HepG2 (cell line): Measurements from ENCODE around the gene REEP2. TPM values are rescaled to one million over a fixed set of nuclear protein-coding genes. Genes with fewer than 3 reads are reported as not detected.

Experiments
- IKZF1 ChIP-seq: fragments of 450-650 bp; IDR thresholded peaks from 2 replicates; pipeline ENCODE4 v1.7.1; 2016
- ONECUT2 ChIP-seq: sonication (generic); formaldehyde crosslinking; IDR thresholded peaks from 2 replicates; pipeline ENCODE4 v1.4.0; 2020; ENCODE audit warnings: missing genetic modification reagents
- RARA ChIP-seq: IDR thresholded peaks from 2 replicates; pipeline ENCODE4 v1.6.1; 2016; ENCODE audit warnings: missing genetic modification reagents, missing compliant biosample characterization
- SAP130 ChIP-seq: IDR thresholded peaks from 2 replicates; pipeline ENCODE4 v1.6.1; 2016; ENCODE audit warnings: low read depth
- TGIF2 ChIP-seq: IDR thresholded peaks from 2 replicates; pipeline ENCODE4 v1.6.1; 2016; ENCODE audit warnings: control low read depth, missing compliant biosample characterization
- ZBTB1 ChIP-seq: sonication (generic); formaldehyde crosslinking; IDR thresholded peaks from 2 replicates; pipeline ENCODE4 v1.4.0; 2020; ENCODE audit warnings: missing genetic modification reagents, borderline replicate concordance
- ZBTB21 ChIP-seq: sonication (generic); formaldehyde crosslinking; IDR thresholded peaks from 2 replicates; pipeline ENCODE4 v1.4.0; 2020; ENCODE audit warnings: missing genetic modification reagents
- ZBTB7A ChIP-seq: sonication (generic); formaldehyde crosslinking; IDR thresholded peaks from 2 replicates; pipeline ENCODE4 v1.8.0; 2022; ENCODE audit warnings: mild to moderate bottlenecking, missing genetic modification reagents
- ZNF253 ChIP-seq: sonication (generic); formaldehyde crosslinking; IDR thresholded peaks from 2 replicates; pipeline ENCODE4 v1.8.0; 2022; ENCODE audit warnings: mild to moderate bottlenecking, missing genetic modification reagents, borderline replicate concordance
- ZNF678 ChIP-seq: sonication (generic); formaldehyde crosslinking; IDR thresholded peaks from 2 replicates; pipeline ENCODE4 v1.4.0; 2020; ENCODE audit warnings: mild to moderate bottlenecking, missing genetic modification reagents
- ZSCAN12 ChIP-seq: sonication (generic); formaldehyde crosslinking; IDR thresholded peaks from 2 replicates; pipeline ENCODE4 v1.9.0; 2021; ENCODE audit warnings: mild to moderate bottlenecking, missing genetic modification reagents
- polyA plus RNA-seq, 8 experiments: library from polyadenylated mRNA; depleted of rRNA in 3 of 8; stranded (reverse) in 7 of 8; unstranded in 1 of 8; fragments of >200 nt; fragmentation: Illumina TruSeq in 4 of 8; extraction: Trizol in 4 of 8; gene quantifications; 2 replicates each; pipeline versions ENCODE4 v1.2.1 to v1.2.3, GENCODE V29; 2011 to 2016; ENCODE audit warnings: low read depth in 4 of 8, missing spikeins in 1 of 8, mixed read lengths in 1 of 8; ENCODE audit not compliant: insufficient read depth in 1 of 8
- total RNA-seq, 5 experiments: library from RNA; depleted of rRNA; stranded (reverse); fragments of >200 nt; fragmentation: Illumina TruSeq; extraction: Trizol; gene quantifications; 2 replicates each; pipeline ENCODE4 v1.2.3, GENCODE V29; 2016; ENCODE audit warnings: low read depth in 1 of 5
- TF ChIP-seq, protein P1 (sequence below): sonication (generic); formaldehyde crosslinking; IDR thresholded peaks from 2 replicates; pipeline ENCODE4 v1.4.0; 2020; ENCODE audit warnings: mild to moderate bottlenecking, missing genetic modification reagents
- TF ChIP-seq, protein P2 (sequence below): sonication (generic); formaldehyde crosslinking; IDR thresholded peaks from 2 replicates; pipeline ENCODE4 v1.5.1; 2020; ENCODE audit warnings: mild to moderate bottlenecking, missing genetic modification reagents, moderate library complexity
- TF ChIP-seq, protein P3 (sequence below): IDR thresholded peaks from 2 replicates; pipeline ENCODE4 v1.6.1; 2016; ENCODE audit warnings: missing biosample characterization, missing genetic modification reagents, low read depth
- TF ChIP-seq, protein P4 (sequence below), 2 experiments: sonication (generic) in 1 of 2; formaldehyde crosslinking in 1 of 2; IDR thresholded peaks; 2 replicates each; pipeline versions ENCODE4 v1.4.0 to v1.6.1; 2016 to 2020; ENCODE audit warnings: borderline replicate concordance in 1 of 2, low read depth in 1 of 2, mild to moderate bottlenecking in 1 of 2, missing genetic modification reagents in 1 of 2

The REEP2 gene
- total and polyA plus RNA-seq, 2 of the 13 experiments (the other 11 are each of a cell fraction or from before 2014, with no cell fraction given): 5.3 to 7.8 TPM

DNA sequence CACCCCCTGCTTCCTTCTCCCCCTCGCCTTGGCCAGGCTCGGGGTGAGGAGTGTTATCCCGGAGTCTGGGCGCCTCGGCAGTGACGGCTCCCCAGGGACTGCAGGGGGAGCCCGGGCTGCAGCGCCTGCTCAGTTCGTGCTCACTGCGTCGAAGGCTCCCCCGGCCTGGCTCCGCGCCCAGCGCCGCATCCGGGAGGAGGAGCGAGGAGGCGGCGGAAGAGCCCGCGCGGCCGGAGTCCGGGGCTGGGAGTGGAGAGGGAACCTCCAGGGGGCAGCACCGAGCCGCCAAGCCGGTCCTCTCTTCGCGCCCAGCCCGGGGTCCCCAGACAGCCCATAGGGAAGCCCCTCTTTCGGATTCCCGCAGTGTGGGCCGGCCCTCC lies 25.1 kb downstream of the REEP2 start (continued):
- TF ChIP-seq, protein P1, sequence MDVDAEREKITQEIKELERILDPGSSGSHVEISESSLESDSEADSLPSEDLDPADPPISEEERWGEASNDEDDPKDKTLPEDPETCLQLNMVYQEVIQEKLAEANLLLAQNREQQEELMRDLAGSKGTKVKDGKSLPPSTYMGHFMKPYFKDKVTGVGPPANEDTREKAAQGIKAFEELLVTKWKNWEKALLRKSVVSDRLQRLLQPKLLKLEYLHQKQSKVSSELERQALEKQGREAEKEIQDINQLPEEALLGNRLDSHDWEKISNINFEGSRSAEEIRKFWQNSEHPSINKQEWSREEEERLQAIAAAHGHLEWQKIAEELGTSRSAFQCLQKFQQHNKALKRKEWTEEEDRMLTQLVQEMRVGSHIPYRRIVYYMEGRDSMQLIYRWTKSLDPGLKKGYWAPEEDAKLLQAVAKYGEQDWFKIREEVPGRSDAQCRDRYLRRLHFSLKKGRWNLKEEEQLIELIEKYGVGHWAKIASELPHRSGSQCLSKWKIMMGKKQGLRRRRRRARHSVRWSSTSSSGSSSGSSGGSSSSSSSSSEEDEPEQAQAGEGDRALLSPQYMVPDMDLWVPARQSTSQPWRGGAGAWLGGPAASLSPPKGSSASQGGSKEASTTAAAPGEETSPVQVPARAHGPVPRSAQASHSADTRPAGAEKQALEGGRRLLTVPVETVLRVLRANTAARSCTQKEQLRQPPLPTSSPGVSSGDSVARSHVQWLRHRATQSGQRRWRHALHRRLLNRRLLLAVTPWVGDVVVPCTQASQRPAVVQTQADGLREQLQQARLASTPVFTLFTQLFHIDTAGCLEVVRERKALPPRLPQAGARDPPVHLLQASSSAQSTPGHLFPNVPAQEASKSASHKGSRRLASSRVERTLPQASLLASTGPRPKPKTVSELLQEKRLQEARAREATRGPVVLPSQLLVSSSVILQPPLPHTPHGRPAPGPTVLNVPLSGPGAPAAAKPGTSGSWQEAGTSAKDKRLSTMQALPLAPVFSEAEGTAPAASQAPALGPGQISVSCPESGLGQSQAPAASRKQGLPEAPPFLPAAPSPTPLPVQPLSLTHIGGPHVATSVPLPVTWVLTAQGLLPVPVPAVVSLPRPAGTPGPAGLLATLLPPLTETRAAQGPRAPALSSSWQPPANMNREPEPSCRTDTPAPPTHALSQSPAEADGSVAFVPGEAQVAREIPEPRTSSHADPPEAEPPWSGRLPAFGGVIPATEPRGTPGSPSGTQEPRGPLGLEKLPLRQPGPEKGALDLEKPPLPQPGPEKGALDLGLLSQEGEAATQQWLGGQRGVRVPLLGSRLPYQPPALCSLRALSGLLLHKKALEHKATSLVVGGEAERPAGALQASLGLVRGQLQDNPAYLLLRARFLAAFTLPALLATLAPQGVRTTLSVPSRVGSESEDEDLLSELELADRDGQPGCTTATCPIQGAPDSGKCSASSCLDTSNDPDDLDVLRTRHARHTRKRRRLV (CRISPR knock-in tag): peak; percentile 73; the same call in 1 of the 2 replicates
- TF ChIP-seq, protein P2, sequence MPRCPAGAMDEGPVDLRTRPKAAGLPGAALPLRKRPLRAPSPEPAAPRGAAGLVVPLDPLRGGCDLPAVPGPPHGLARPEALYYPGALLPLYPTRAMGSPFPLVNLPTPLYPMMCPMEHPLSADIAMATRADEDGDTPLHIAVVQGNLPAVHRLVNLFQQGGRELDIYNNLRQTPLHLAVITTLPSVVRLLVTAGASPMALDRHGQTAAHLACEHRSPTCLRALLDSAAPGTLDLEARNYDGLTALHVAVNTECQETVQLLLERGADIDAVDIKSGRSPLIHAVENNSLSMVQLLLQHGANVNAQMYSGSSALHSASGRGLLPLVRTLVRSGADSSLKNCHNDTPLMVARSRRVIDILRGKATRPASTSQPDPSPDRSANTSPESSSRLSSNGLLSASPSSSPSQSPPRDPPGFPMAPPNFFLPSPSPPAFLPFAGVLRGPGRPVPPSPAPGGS (CRISPR knock-in tag): no peak
- TF ChIP-seq, protein P3, sequence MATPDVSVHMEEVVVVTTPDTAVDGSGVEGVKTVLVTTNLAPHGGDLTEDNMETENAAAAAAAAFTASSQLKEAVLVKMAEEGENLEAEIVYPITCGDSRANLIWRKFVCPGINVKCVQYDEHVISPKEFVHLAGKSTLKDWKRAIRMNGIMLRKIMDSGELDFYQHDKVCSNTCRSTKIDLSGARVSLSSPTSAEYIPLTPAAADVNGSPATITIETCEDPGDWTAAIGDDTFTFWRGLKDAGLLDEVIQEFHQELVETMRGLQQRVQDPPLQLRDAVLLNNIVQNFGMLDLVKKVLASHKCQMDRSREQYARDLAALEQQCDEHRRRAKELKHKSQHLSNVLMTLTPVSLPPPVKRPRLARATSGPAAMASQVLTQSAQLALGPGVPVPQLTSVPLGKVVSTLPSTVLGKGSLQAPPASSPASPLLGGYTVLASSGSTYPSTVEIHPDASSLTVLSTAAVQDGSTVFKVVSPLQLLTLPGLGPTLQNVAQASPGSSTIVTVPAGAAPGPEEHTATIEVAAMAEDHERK: no peak
- TF ChIP-seq ZNF678 (CRISPR knock-in tag) (0 out of 2 replicates have a peak, but pooled peaks have one; percentile 76), RARA (CRISPR knock-in tag) (peak; percentile 45; the same call in 1 of the 2 replicates), ZBTB7A (CRISPR knock-in tag) (no peak), SAP130 (CRISPR knock-in tag) (peak; percentile 71), ZSCAN12 (CRISPR knock-in tag) (no peak), ONECUT2 (CRISPR knock-in tag) (no peak), ZBTB21 (CRISPR knock-in tag) (no peak), ZBTB1 (CRISPR knock-in tag) (no peak), IKZF1 (no peak), TGIF2 (CRISPR knock-in tag) (no peak; the same call in 1 of the 2 replicates), ZNF253 (CRISPR knock-in tag) (no peak)
- TF ChIP-seq, protein P4, sequence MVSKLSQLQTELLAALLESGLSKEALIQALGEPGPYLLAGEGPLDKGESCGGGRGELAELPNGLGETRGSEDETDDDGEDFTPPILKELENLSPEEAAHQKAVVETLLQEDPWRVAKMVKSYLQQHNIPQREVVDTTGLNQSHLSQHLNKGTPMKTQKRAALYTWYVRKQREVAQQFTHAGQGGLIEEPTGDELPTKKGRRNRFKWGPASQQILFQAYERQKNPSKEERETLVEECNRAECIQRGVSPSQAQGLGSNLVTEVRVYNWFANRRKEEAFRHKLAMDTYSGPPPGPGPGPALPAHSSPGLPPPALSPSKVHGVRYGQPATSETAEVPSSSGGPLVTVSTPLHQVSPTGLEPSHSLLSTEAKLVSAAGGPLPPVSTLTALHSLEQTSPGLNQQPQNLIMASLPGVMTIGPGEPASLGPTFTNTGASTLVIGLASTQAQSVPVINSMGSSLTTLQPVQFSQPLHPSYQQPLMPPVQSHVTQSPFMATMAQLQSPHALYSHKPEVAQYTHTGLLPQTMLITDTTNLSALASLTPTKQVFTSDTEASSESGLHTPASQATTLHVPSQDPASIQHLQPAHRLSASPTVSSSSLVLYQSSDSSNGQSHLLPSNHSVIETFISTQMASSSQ (IDR thresholded peaks at IDR 0.05; ENCODE audit: low read depth): no peak
- TF ChIP-seq, protein P4 (CRISPR knock-in tag; IDR thresholded peaks at IDR 0.05; ENCODE audit: borderline replicate concordance): peak; percentile 57; the same call in 1 of the 2 replicates
